Heart left ventricle (tissue), 13 donors: ENCODE measurements around the gene F13A1.

ENCODE experiments used
- POLR2A ChIP-seq, 2 donors: fragments of 450-650 bp; IDR thresholded peaks; one replicate each; pipeline ENCODE4 v1.6.1; 2017; ENCODE audit warnings: antibody characterized with exemption in 2 of 2, mild to moderate bottlenecking in 2 of 2, moderate library complexity in 2 of 2
- TF ChIP-seq, protein P1 (sequence below), 12 donors: fragments of 200-600 bp; sonication (generic) in 4 of 12; IDR thresholded peaks; one replicate each; pipeline versions ENCODE4 v1.5.0 to v1.8.0; 2018 to 2022; ENCODE audit warnings: antibody characterized with exemption in 12 of 12, mild to moderate bottlenecking in 5 of 12
- donor health status: ischemic (EF 13 %, LVEDD 7.1; RV severe dilation, severe dysfunction).
- donor health status: DM: no; HTN: yes; CAD: no.
- donor health status: DM: no; HTN: no; CAD: no.
- donor health status: ischemic (EF 25% LVEDD 6.9; RV normal size, moderate dysfunction).
- donor health status: ischemic (EF 25% LVEDD 5.7; RV mildly dilated, moderate dysfunction).
- donor health status: ischemic (EF 35%, LVEDD 5.7; RV mildly dilated, moderate dysfunction).
- donor health status: nonischemic (EF 11% LVEDD 7.7; RV severe dilation, severe dysfunction).
- donor health status: DM: yes; HTN: yes; CAD: no.
- donor health status: PGD.
- donor health status: ischemic (EF 29% LVEDD 5.4; RV normal size, mild dysfunction).
- donor health status: nonischemic (EF 23%, LVEDD 6.1; RV moderate dilation, normal function).

DNA sequence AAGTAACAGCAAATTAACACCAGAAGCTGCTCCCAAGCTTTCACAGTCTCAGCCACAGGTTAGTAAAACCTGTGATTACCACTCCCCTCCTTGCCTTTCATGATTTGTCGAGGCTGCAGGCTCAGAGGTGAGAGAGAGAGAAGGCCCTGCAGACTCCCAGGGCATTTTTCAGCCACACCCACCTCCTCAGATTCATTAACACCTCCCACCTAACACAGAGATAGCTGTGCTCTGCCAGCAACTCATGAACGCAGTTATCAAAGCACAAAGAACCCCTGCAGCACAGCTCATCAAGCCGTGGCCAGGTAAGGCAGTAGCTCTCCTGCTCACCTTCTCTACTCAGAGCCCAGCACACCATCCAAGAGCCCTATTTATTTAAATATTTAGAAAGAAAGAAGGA is 27.1 kb downstream of the F13A1 start:
- TF ChIP-seq, protein P1, sequence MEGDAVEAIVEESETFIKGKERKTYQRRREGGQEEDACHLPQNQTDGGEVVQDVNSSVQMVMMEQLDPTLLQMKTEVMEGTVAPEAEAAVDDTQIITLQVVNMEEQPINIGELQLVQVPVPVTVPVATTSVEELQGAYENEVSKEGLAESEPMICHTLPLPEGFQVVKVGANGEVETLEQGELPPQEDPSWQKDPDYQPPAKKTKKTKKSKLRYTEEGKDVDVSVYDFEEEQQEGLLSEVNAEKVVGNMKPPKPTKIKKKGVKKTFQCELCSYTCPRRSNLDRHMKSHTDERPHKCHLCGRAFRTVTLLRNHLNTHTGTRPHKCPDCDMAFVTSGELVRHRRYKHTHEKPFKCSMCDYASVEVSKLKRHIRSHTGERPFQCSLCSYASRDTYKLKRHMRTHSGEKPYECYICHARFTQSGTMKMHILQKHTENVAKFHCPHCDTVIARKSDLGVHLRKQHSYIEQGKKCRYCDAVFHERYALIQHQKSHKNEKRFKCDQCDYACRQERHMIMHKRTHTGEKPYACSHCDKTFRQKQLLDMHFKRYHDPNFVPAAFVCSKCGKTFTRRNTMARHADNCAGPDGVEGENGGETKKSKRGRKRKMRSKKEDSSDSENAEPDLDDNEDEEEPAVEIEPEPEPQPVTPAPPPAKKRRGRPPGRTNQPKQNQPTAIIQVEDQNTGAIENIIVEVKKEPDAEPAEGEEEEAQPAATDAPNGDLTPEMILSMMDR (IDR thresholded peaks at IDR 0.05) = no peak
- TF ChIP-seq POLR2A (IDR thresholded peaks at IDR 0.05) = no peak
